GM12878 (cell line): ENCODE measurements around the gene DDAH1. TPM values are rescaled to one million over a fixed set of nuclear protein-coding genes. Genes with fewer than 3 reads are reported as not detected.

Experiments used
- ATAC-seq: fragments of 200-7000 bp; cut with Tn5 transposase; 3 replicates; pipeline ENCODE4 v1.9.1; 2020; ENCODE audit warnings: mild to moderate bottlenecking, moderate library complexity
- BruUV-seq: library from RNA; stranded (reverse); fragments of 400-500 nt; replicated peaks from 2 replicates; lab custom pipeline; 2021; lab: Mats Ljungman, UMichigan
- CTCF ChIA-PET: fragments of 300-600 bp; sonication (Branson Sonifier 250); formaldehyde crosslinking; extraction: SDS; loops from one replicate; lab custom pipeline; 2021; ENCODE audit warnings: inconsistent platforms; lab: Yijun Ruan, JAX
- POLR2A ChIA-PET: fragments of 350-600 bp; formaldehyde crosslinking; extraction: SDS; loops from one replicate; lab custom pipeline; 2021; ENCODE audit warnings: inconsistent platforms; lab: Charles Lee
- RAD21 ChIA-PET: fragments of 300-600 bp; sonication (Branson Sonifier 250); formaldehyde crosslinking; loops from one replicate; lab custom pipeline; 2023; ENCODE audit warnings: antibody characterized with exemption; ENCODE audit not compliant: unreplicated experiment; lab: Charles Lee
- SMC1A ChIA-PET: fragments of 300-600 bp; sonication (Branson Sonifier 250); formaldehyde crosslinking; loops from one replicate; lab custom pipeline; 2023; ENCODE audit not compliant: unreplicated experiment, uncharacterized antibody; lab: Charles Lee
- DNase-seq: peaks from one replicate; pipeline ENCODE4 v3.0.0-alpha.2; 2011; ENCODE audit warnings: low read depth, low spot score
- FAIRE-seq: peaks from 3 replicates; lab custom pipeline; 2011; peaks lifted over from hg19 to GRCh38; lab: Jason Lieb, UNC
- H2AFZ ChIP-seq: 2 replicates; pipeline ENCODE4 v1.6.0; 2011; ENCODE audit warnings: low read depth, low read length, control low read depth; ENCODE audit not compliant: control insufficient read depth
- H3K27ac ChIP-seq: 2 replicates; pipeline ENCODE4 v1.5.1; 2011; ENCODE audit warnings: control low read depth; ENCODE audit not compliant: control insufficient read depth, insufficient read depth
- H3K27me3 ChIP-seq, 2 experiments: replicated peaks in 1 of 2; 2 replicates each; pipeline versions ENCODE4 v1.6.0 to v1.6.1; 2011; ENCODE audit warnings: low read length in 1 of 2; ENCODE audit not compliant: control insufficient read depth in 2 of 2, insufficient read depth in 2 of 2
- H3K36me3 ChIP-seq, 2 experiments: 2 replicates each; pipeline ENCODE4 v1.5.1; 2011; ENCODE audit warnings: low read length in 1 of 2; ENCODE audit not compliant: control insufficient read depth in 2 of 2, insufficient read depth in 2 of 2
- H3K4me1 ChIP-seq: 2 replicates; pipeline ENCODE4 v1.6.1; 2011; ENCODE audit warnings: mild to moderate bottlenecking, low read length, moderate library complexity, mixed read lengths; ENCODE audit not compliant: control insufficient read depth, insufficient read depth
- H3K4me2 ChIP-seq: 2 replicates; pipeline ENCODE4 v1.6.0; 2011; ENCODE audit warnings: control low read depth; ENCODE audit not compliant: control insufficient read depth, insufficient read depth
- H3K4me3 ChIP-seq: fragments of 200-600 bp; sonication (generic); 2 replicates; pipeline ENCODE4 v1.5.1; 2016
- H3K79me2 ChIP-seq: 2 replicates; pipeline ENCODE4 v1.6.0; 2011; ENCODE audit warnings: low read length; ENCODE audit not compliant: control insufficient read depth, insufficient read depth
- H3K9ac ChIP-seq: 2 replicates; pipeline ENCODE4 v1.8.0; 2011; ENCODE audit warnings: low read length, control low read depth, mixed read lengths; ENCODE audit not compliant: control insufficient read depth, insufficient read depth
- H3K9me3 ChIP-seq: replicated peaks from 3 replicates; pipeline ENCODE4 v1.5.1; 2011; ENCODE audit warnings: mild to moderate bottlenecking, low read length; ENCODE audit not compliant: control insufficient read depth, insufficient read depth
- H4K20me1 ChIP-seq: 2 replicates; pipeline ENCODE4 v1.6.0; 2011; ENCODE audit not compliant: control insufficient read depth, insufficient read depth
- CHD1 ChIP-seq: IDR thresholded peaks from 2 replicates; pipeline ENCODE4 v1.6.1; 2012; ENCODE audit warnings: low read depth, low read length, improper control_type of control experiment
- EGR1 ChIP-seq, 2 experiments: IDR thresholded peaks; 1 replicate in 1 of 2; 2 replicates in 1 of 2; pipeline ENCODE4 v1.6.1; 2011 to 2012; ENCODE audit warnings: low read depth in 2 of 2, low read length in 2 of 2, borderline replicate concordance in 1 of 2, mild to moderate bottlenecking in 1 of 2, moderate library complexity in 1 of 2
- ETV6 ChIP-seq, 2 experiments: fragments of 450-650 bp in 1 of 2; IDR thresholded peaks in 1 of 2; conservative IDR thresholded peaks in 1 of 2; 2 replicates each; pipeline ENCODE4 v1.6.1; 2014; ENCODE audit warnings: antibody characterized with exemption in 1 of 2, borderline replicate concordance in 1 of 2, low read depth in 1 of 2, mild to moderate bottlenecking in 1 of 2, moderate library complexity in 1 of 2
- JUND ChIP-seq: IDR thresholded peaks from 2 replicates; pipeline ENCODE4 v1.6.1; 2012; ENCODE audit warnings: low read depth, mild to moderate bottlenecking, low read length, improper control_type of control experiment, moderate library complexity
- KAT2A ChIP-seq: conservative IDR thresholded peaks from 2 replicates; pipeline ENCODE4 v1.6.1; 2011; ENCODE audit warnings: low read depth, low read length; ENCODE audit not compliant: control insufficient read depth
- MEF2A ChIP-seq: IDR thresholded peaks from 2 replicates; pipeline ENCODE4 v1.6.1; 2011; ENCODE audit warnings: low read depth, mild to moderate bottlenecking, low read length, moderate library complexity; ENCODE audit not compliant: insufficient read depth
- MYC ChIP-seq: IDR thresholded peaks from 2 replicates; pipeline ENCODE4 v1.6.1; 2011; ENCODE audit warnings: mild to moderate bottlenecking, low read length, moderate library complexity, inconsistent platforms; ENCODE audit not compliant: insufficient read depth, insufficient replicate concordance, insufficient read length, severe bottlenecking
- NBN ChIP-seq: fragments of 450-650 bp; IDR thresholded peaks from 2 replicates; pipeline ENCODE4 v1.6.1; 2016
- POLR2AphosphoS5 ChIP-seq: IDR thresholded peaks from 2 replicates; pipeline ENCODE4 v1.6.1; 2011; ENCODE audit warnings: mild to moderate bottlenecking, low read length, inconsistent platforms
- RAD21 ChIP-seq: IDR thresholded peaks from 2 replicates; pipeline ENCODE4 v1.6.1; 2011; ENCODE audit warnings: mild to moderate bottlenecking, low read depth, low read length, moderate library complexity; ENCODE audit not compliant: insufficient read depth
- RB1 ChIP-seq: fragments of 450-650 bp; formaldehyde crosslinking; IDR thresholded peaks from 2 replicates; pipeline ENCODE4 v1.6.1; 2017; ENCODE audit warnings: mild to moderate bottlenecking, borderline replicate concordance
- SMC3 ChIP-seq: IDR thresholded peaks from 2 replicates; pipeline ENCODE4 v1.6.1; 2011; ENCODE audit warnings: low read length, improper control_type of control experiment, borderline replicate concordance
- SRF ChIP-seq, 2 experiments: IDR thresholded peaks; 2 replicates each; pipeline ENCODE4 v1.6.1; 2011; ENCODE audit warnings: low read depth in 2 of 2, low read length in 2 of 2, mild to moderate bottlenecking in 1 of 2, moderate library complexity in 1 of 2
- SUPT20H ChIP-seq: IDR thresholded peaks from 2 replicates; pipeline ENCODE4 v1.6.1; 2011; ENCODE audit warnings: low read depth, mild to moderate bottlenecking, low read length, moderate library complexity, borderline replicate concordance; ENCODE audit not compliant: control insufficient read depth
- TBL1XR1 ChIP-seq: IDR thresholded peaks from 2 replicates; pipeline ENCODE4 v1.6.1; 2012; ENCODE audit warnings: low read depth, low read length, improper control_type of control experiment
- WRNIP1 ChIP-seq: IDR thresholded peaks from 2 replicates; pipeline ENCODE4 v1.6.1; 2011; ENCODE audit warnings: low read depth, low read length, improper control_type of control experiment, borderline replicate concordance
- ZNF217 ChIP-seq: fragments of 450-650 bp; IDR thresholded peaks from 2 replicates; pipeline ENCODE4 v1.6.1; 2017; ENCODE audit warnings: antibody characterized with exemption, mild to moderate bottlenecking
- ZSCAN29 ChIP-seq: fragments of 450-650 bp; IDR thresholded peaks from 2 replicates; pipeline ENCODE4 v1.6.1; 2017; ENCODE audit warnings: mild to moderate bottlenecking, moderate library complexity
- WGBS: methylation state at CpG from one replicate; pipeline ENCODE4 v1.1.6; 2016; ENCODE audit warnings: low lambda C conversion rate; ENCODE audit not compliant: insufficient replicate concordance, insufficient coverage; ENCODE audit errors: missing lambda C conversion rate; 5-methylcytosine and 5-hydroxymethylcytosine counted together
- in situ Hi-C: fragments of 300-500 bp; cut with MboI; formaldehyde crosslinking; loops from 9 replicates; pipeline ENCODE4 v1.14.3; 2018; ENCODE audit warnings: mixed read lengths
- intact Hi-C: fragments of 100-400 bp; cut with micrococcal nuclease; formaldehyde crosslinking; loops from one replicate; pipeline ENCODE4 v1.14.2; 2022; ENCODE audit not compliant: unreplicated experiment
- polyA plus RNA-seq, 11 experiments: library from polyadenylated mRNA; depleted of rRNA in 4 of 11; unstranded in 6 of 11; stranded (reverse) in 5 of 11; fragments of >200 nt; fragmentation: Nextera tagmentation in 4 of 11; fragmentation: Illumina TruSeq in 1 of 11; extraction: Ambion mirVana in 4 of 11; extraction: Trizol in 1 of 11; gene quantifications; 1 replicate in 1 of 11; 2 replicates in 10 of 11; pipeline versions ENCODE4 v1.2.1 to v1.2.3, GENCODE V29; 2011 to 2016; ENCODE audit warnings: inconsistent platforms in 2 of 11, missing spikeins in 2 of 11, low read depth in 1 of 11
- total RNA-seq, 4 experiments: library from RNA; depleted of rRNA in 3 of 4; stranded (reverse); fragments of >200 nt in 3 of 4; fragmentation: Illumina TruSeq in 1 of 4; extraction: Trizol in 1 of 4; gene quantifications; 2 replicates each; pipeline versions ENCODE4 v1.2.1 to v1.2.3, GENCODE V29; 2013 to 2021
- TF ChIP-seq, protein P1 (sequence below): IDR thresholded peaks from 2 replicates; pipeline ENCODE4 v1.6.1; 2011; ENCODE audit warnings: low read depth, mild to moderate bottlenecking, low read length, moderate library complexity, borderline replicate concordance; ENCODE audit errors: extremely low read depth
- TF ChIP-seq, protein P2 (sequence below): fragments of 450-650 bp; IDR thresholded peaks from 2 replicates; pipeline ENCODE4 v1.6.1; 2018; ENCODE audit warnings: mild to moderate bottlenecking, low read depth, moderate library complexity; ENCODE audit not compliant: partially characterized antibody

DDAH1 gene
- total and polyA plus RNA-seq, 10 of the 15 experiments (the other 5 are each of a cell fraction or from before 2014, with no cell fraction given), result 0.07 to 0.88 (median 0.27) TPM; not detected in 6

DNA sequence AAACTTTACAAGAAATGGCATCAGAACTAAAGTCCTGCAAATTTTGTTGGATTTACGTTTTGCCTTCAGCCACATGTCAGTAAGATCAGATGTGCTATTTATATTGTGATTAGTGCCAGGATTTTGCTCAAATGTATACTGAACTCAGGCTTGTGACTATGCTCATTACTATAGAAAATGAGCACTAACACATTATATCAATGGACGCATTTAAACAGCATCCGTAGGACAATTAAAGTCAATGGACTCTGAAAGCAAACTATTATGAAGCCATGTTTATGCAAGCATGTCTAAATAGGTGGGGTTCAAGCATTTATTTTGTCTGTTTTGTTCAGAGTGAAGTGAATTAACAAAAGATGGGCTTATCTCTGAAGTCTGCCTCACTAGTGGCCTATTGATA is 20.6 kb upstream of the DDAH1 start (continued):
- TF ChIP-seq MEF2A, result no peak
- TF ChIP-seq ZSCAN29, result no peak
- no peak for TF ChIP-seq ETV6 (conservative IDR thresholded peaks at IDR 0.05 in 1 of 2, IDR thresholded peaks at IDR 0.05 in 1 of 2; ENCODE audit: borderline replicate concordance in 1 of 2, low read depth in 1 of 2)

DNA sequence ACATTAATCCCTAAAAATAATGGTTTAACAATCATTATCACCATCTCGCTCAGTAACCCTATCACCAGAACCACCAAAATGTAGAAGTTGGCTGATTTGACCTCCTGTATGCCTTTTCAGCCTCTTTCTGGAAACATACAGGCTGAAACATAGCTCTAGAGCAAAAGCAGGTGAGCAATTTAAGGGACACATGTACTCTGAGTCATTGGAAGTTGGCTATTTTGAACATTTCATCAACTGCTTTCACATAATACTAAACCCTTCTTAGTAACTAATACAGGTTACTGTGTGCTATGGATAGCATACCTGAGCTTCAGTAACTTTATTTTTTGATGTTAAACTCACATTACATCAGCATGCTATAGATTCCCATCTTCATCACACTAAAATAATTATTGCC is 19.8 kb upstream of the DDAH1 start:
- no peak for ATAC-seq
- no peaks in the 10 kb centered on the region for H4K20me1 ChIP-seq
- 59% methylated on average over 1 of the region's 1 CpG for WGBS
- no peaks in the 10 kb centered on the region for H3K9me3 ChIP-seq
- no peak overlapping the region for H3K4me3 ChIP-seq
- intact Hi-C loops (no loop called here), in situ Hi-C loops (no loop called here)
- no peak for DNase-seq
- ChIA-PET POLR2A (no interaction called here), CTCF (no interaction called here), RAD21 (no interaction called here), SMC1A (no interaction called here)
- no peak overlapping the region for H3K4me2 ChIP-seq
- FAIRE-seq, result no peak
- H3K79me2 ChIP-seq, result no peaks in the 10 kb centered on the region
- H2AFZ ChIP-seq, result no peak overlapping the region
- peaks cover 0 to 3% of the 10 kb centered on the region in 2 experiments; a peak in 1 of 4 replicates for H3K27me3 ChIP-seq
- no peaks in the 10 kb centered on the region for H3K36me3 ChIP-seq
- H3K9ac ChIP-seq, result no peak overlapping the region
- BruUV-seq, result no TSS peak
- no peaks in the 10 kb centered on the region for H3K4me1 ChIP-seq
- no peak overlapping the region for H3K27ac ChIP-seq
- TF ChIP-seq EGR1 (IDR thresholded peaks at IDR 0.05; ENCODE audit: borderline replicate concordance in 1 of 2, low read depth in 2 of 2, low read length in 2 of 2) (no peak), CHD1 (no peak), RAD21 (no peak), NBN (no peak), POLR2AphosphoS5 (no peak), SMC3 (no peak), ZNF217 (no peak), MYC (no peak), MEF2A (no peak), TBL1XR1 (no peak), SRF (IDR thresholded peaks at IDR 0.05; ENCODE audit: low read depth in 2 of 2, low read length in 2 of 2) (no peak), SUPT20H (no peak), RB1 (no peak), KAT2A (no peak), WRNIP1 (no peak), JUND (no peak)
- TF ChIP-seq, protein P1, sequence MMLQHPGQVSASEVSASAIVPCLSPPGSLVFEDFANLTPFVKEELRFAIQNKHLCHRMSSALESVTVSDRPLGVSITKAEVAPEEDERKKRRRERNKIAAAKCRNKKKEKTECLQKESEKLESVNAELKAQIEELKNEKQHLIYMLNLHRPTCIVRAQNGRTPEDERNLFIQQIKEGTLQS, result no peak
- TF ChIP-seq, protein P2, sequence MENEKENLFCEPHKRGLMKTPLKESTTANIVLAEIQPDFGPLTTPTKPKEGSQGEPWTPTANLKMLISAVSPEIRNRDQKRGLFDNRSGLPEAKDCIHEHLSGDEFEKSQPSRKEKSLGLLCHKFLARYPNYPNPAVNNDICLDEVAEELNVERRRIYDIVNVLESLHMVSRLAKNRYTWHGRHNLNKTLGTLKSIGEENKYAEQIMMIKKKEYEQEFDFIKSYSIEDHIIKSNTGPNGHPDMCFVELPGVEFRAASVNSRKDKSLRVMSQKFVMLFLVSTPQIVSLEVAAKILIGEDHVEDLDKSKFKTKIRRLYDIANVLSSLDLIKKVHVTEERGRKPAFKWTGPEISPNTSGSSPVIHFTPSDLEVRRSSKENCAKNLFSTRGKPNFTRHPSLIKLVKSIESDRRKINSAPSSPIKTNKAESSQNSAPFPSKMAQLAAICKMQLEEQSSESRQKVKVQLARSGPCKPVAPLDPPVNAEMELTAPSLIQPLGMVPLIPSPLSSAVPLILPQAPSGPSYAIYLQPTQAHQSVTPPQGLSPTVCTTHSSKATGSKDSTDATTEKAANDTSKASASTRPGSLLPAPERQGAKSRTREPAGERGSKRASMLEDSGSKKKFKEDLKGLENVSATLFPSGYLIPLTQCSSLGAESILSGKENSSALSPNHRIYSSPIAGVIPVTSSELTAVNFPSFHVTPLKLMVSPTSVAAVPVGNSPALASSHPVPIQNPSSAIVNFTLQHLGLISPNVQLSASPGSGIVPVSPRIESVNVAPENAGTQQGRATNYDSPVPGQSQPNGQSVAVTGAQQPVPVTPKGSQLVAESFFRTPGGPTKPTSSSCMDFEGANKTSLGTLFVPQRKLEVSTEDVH, result no peak
